GM10847 (cell line): ENCODE measurements around the gene SLC8A1.

ENCODE experiments used
- POLR2A ChIP-seq: IDR thresholded peaks from 2 replicates; pipeline ENCODE4 v1.6.1; 2011; ENCODE audit not compliant: insufficient read length; ENCODE audit errors: extremely low read depth

The SLC8A1 gene

GRCh38 chr2:40416486-40416885 is 35.4 kb downstream of the SLC8A1 start:
- TF ChIP-seq POLR2A = no peak

GRCh38 chr2:40415391-40415790 is 36.5 kb downstream of the SLC8A1 start:
- no peak for TF ChIP-seq POLR2A

- TF ChIP-seq POLR2A = no peak
Observed at GRCh38 chr2:40412456-40412855, 39.4 kb downstream of the SLC8A1 start.

GRCh38 chr2:40410695-40411094 is 41.2 kb downstream of the SLC8A1 start:
- no peak for TF ChIP-seq POLR2A

- no peak for TF ChIP-seq POLR2A
Observed at GRCh38 chr2:40409734-40410133, 42.2 kb downstream of the SLC8A1 start.

GRCh38 chr2:40406485-40407289 is 45.2 kb downstream of the SLC8A1 start:
- no peak for TF ChIP-seq POLR2A

GRCh38 chr2:40405465-40405864 is 46.4 kb downstream of the SLC8A1 start:
- TF ChIP-seq POLR2A = no peak

- no peak for TF ChIP-seq POLR2A
Observed at GRCh38 chr2:40404517-40404916, 47.4 kb downstream of the SLC8A1 start.

- no peak for TF ChIP-seq POLR2A
Observed at GRCh38 chr2:40403233-40403836, 48.6 kb downstream of the SLC8A1 start.

- no peak for TF ChIP-seq POLR2A
Observed at GRCh38 chr2:40401896-40402295, 50.0 kb downstream of the SLC8A1 start.

- no peak for TF ChIP-seq POLR2A
Observed at GRCh38 chr2:40400336-40400953, 51.4 kb downstream of the SLC8A1 start.

GRCh38 chr2:40397765-40398164 is 54.1 kb downstream of the SLC8A1 start:
- no peak for TF ChIP-seq POLR2A

- no peak for TF ChIP-seq POLR2A
Observed at GRCh38 chr2:40396124-40396523, 55.8 kb downstream of the SLC8A1 start.

GRCh38 chr2:40395169-40396073 is 56.5 kb downstream of the SLC8A1 start:
- no peak for TF ChIP-seq POLR2A

- TF ChIP-seq POLR2A = no peak
Observed at GRCh38 chr2:40394597-40394996, 57.3 kb downstream of the SLC8A1 start.
